ENCODE data around the gene NT5DC1.

GRCh38 chr6:116239256-116239655, 138.6 kb downstream of the NT5DC1 start:
- TF ChIP-seq CTCF (IDR thresholded peaks at IDR 0.05; ENCODE audit: borderline replicate concordance, extremely low read depth, low read length, poor library complexity, severe bottlenecking) (no peak), EZH2 (IDR thresholded peaks at IDR 0.05; ENCODE audit: borderline replicate concordance, low read depth, low read length, severe bottlenecking) (no peak)
